ENCODE results near the gene MEPCE. TPM values are rescaled to one million over a fixed set of nuclear protein-coding genes. Genes with fewer than 3 reads are reported as not detected.
"Not testable (repeated sequence)": the region's sequence is repeated elsewhere in the genome, so short reads cannot be mapped to it uniquely, and the experiment has no call there.

Gene MEPCE
- total RNA-seq, 1 donor from 2014 or later, result 30.5 TPM

GRCh38 chr7:100434297-100435144 is 4.9 kb downstream of the MEPCE start:
- TF ChIP-seq CTCF (IDR thresholded peaks at IDR 0.05; ENCODE audit: unreplicated experiment), result no peak
- peak overlapping the region; percentile 63 for H3K27ac Mint-ChIP-seq (ENCODE audit: unreplicated experiment)
- H3K36me3 Mint-ChIP-seq (ENCODE audit: low read depth, unreplicated experiment), result peaks cover 33% of the 10 kb centered on the region
- peak overlapping the region; percentile 94 for H3K4me3 Mint-ChIP-seq (ENCODE audit: unreplicated experiment)
- no peak for DNase-seq (ENCODE audit: low spot score)
- H3K4me1 Mint-ChIP-seq (ENCODE audit: unreplicated experiment), result peaks cover 50% of the 10 kb centered on the region
- peaks cover 15% of the 10 kb centered on the region for H3K27me3 Mint-ChIP-seq (ENCODE audit: unreplicated experiment)
- no peaks in the 10 kb centered on the region for H3K9me3 Mint-ChIP-seq (ENCODE audit: unreplicated experiment)

DNA sequence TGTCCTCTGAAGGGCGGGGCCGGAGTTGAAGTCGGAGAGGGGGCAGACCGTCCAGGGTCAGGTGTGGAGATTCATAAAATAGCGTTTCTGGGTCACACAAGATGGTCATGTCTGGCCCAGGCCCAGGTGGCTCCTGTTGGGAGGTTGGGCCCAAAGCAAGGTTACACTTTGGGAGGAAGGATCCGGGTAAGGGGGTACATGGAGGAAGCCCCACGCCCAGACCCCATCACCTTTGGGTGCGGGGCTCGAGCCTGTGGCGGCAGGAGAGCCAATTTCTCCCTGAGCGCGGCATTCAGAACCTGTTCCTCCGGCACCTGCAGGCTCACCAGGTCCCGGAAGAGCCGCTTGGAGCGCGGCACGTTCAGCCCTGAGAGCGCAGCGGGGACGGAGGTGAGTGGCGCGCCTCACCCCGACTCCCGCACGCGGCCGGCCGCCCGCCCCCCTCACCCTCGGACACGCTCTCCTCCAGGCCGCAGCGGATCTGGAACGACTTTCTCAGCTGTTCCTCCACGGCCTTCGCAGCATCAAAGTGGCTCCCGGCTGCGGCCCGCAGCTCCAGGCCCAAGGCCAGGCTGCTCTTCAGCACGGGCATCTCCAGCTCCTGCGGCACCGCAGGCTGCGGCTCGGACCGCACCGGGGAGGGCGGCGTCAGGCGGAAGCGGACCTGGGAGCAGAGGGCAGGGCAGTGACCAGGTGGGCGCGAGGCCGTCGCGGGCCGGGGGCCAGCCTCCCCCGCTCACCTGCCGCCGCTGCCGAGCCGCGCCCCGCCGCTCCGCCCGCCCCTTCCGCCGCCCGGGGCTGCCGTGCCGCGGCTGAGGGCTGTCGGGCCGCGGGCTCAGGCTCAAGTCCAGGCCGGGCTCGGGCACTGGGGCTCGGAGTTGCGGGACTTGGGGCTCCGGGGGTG is 6.0 kb downstream of the MEPCE start:
- Mint-ChIP-seq H3K27ac (ENCODE audit: unreplicated experiment) (peak overlapping the region; percentile 63), H3K36me3 (ENCODE audit: low read depth, unreplicated experiment) (peaks cover 30% of the 10 kb centered on the region), H3K27me3 (ENCODE audit: unreplicated experiment) (peaks cover 13% of the 10 kb centered on the region), H3K9me3 (ENCODE audit: unreplicated experiment) (no peaks in the 10 kb centered on the region), H3K4me3 (ENCODE audit: unreplicated experiment) (peak overlapping the region; percentile 95), H3K4me1 (ENCODE audit: unreplicated experiment) (peaks cover 46% of the 10 kb centered on the region)
- peak; percentile 32 for DNase-seq (ENCODE audit: low spot score)
- TF ChIP-seq CTCF (IDR thresholded peaks at IDR 0.05; ENCODE audit: unreplicated experiment), result no peak

- H3K36me3 Mint-ChIP-seq (ENCODE audit: low read depth, unreplicated experiment), result peaks cover 28% of the 10 kb centered on the region
- peaks cover 33% of the 10 kb centered on the region for H3K4me1 Mint-ChIP-seq (ENCODE audit: unreplicated experiment)
- peak overlapping the region; percentile 30 for H3K27ac Mint-ChIP-seq (ENCODE audit: unreplicated experiment)
- peaks cover 11% of the 10 kb centered on the region for H3K27me3 Mint-ChIP-seq (ENCODE audit: unreplicated experiment)
- H3K4me3 Mint-ChIP-seq (ENCODE audit: unreplicated experiment), result peak overlapping the region; percentile 73
- DNase-seq (ENCODE audit: low spot score), result no peak
- no peaks in the 10 kb centered on the region for H3K9me3 Mint-ChIP-seq (ENCODE audit: unreplicated experiment)
- TF ChIP-seq CTCF (IDR thresholded peaks at IDR 0.05; ENCODE audit: unreplicated experiment), result no peak
Measured at GRCh38 chr7:100437150-100438100, 7.8 kb downstream of the MEPCE start.

- Mint-ChIP-seq H3K4me3 (ENCODE audit: unreplicated experiment) (no peak overlapping the region), H3K27me3 (ENCODE audit: unreplicated experiment) (peaks cover 11% of the 10 kb centered on the region), H3K9me3 (ENCODE audit: unreplicated experiment) (no peaks in the 10 kb centered on the region), H3K36me3 (ENCODE audit: low read depth, unreplicated experiment) (peaks cover 20% of the 10 kb centered on the region), H3K27ac (ENCODE audit: unreplicated experiment) (peak overlapping the region; percentile 70), H3K4me1 (ENCODE audit: unreplicated experiment) (peaks cover 30% of the 10 kb centered on the region)
- DNase-seq (ENCODE audit: low spot score), result no peak
- no peak for TF ChIP-seq CTCF (IDR thresholded peaks at IDR 0.05; ENCODE audit: unreplicated experiment)
Measured at GRCh38 chr7:100438172-100438571, 8.5 kb downstream of the MEPCE start.

GRCh38 chr7:100438731-100439130 is 9.1 kb downstream of the MEPCE start:
- H3K4me3 Mint-ChIP-seq (ENCODE audit: unreplicated experiment), result not testable (repeated sequence)

DNA sequence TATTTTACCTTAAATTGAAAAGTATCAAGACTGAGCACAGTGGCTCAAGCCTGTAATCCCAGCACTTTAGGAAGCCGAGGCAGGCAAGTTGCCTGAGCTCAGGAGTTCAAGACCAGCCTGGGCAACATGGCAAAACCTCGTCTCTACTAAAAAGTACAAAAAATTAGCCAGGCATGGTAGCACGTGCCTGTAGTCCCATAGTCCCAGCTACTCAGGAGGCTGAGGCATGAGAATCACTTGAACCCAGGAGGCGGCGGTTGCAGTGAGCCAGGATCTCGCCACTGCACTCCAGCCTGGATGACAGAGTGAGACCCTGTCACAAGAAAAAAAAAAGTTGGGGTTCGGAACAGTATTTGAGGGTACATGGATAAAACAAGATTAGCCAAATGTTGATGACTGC is 9.6 kb downstream of the MEPCE start:
- H3K4me3 Mint-ChIP-seq (ENCODE audit: unreplicated experiment); H3K9me3 Mint-ChIP-seq (ENCODE audit: unreplicated experiment); H3K27ac Mint-ChIP-seq (ENCODE audit: unreplicated experiment); DNase-seq (ENCODE audit: low spot score): not testable (repeated sequence)
- Mint-ChIP-seq H3K27me3 (ENCODE audit: unreplicated experiment) (peaks cover 11% of the 10 kb centered on the region), H3K4me1 (ENCODE audit: unreplicated experiment) (peaks cover 31% of the 10 kb centered on the region), H3K36me3 (ENCODE audit: low read depth, unreplicated experiment) (peaks cover 12% of the 10 kb centered on the region)

More at GRCh38 chr7:100438731-100439130, 9.1 kb downstream of the MEPCE start:
- Mint-ChIP-seq H3K4me1 (ENCODE audit: unreplicated experiment) (peaks cover 30% of the 10 kb centered on the region), H3K36me3 (ENCODE audit: low read depth, unreplicated experiment) (peaks cover 16% of the 10 kb centered on the region), H3K27me3 (ENCODE audit: unreplicated experiment) (peaks cover 11% of the 10 kb centered on the region)
- not testable (repeated sequence) for H3K27ac Mint-ChIP-seq (ENCODE audit: unreplicated experiment); H3K9me3 Mint-ChIP-seq (ENCODE audit: unreplicated experiment); DNase-seq (ENCODE audit: low spot score)
